ENCODE results near the gene ADAM19.

The ADAM19 gene

GRCh38 chr5:157554179-157555036 is 21.2 kb downstream of the ADAM19 start:
- DNase-seq (ENCODE audit: low spot score): no peak
- TF ChIP-seq CTCF (IDR thresholded peaks at IDR 0.05; ENCODE audit: extremely low read depth, missing control alignments): no peak

- no peak for TF ChIP-seq CTCF (IDR thresholded peaks at IDR 0.05; ENCODE audit: extremely low read depth, missing control alignments)
- no peak for DNase-seq (ENCODE audit: low spot score)
Measured at GRCh38 chr5:157552650-157553049, 22.9 kb downstream of the ADAM19 start.

- no peak for DNase-seq (ENCODE audit: low spot score)
Measured at GRCh38 chr5:157550663-157551062, 24.9 kb downstream of the ADAM19 start.

GRCh38 chr5:157549954-157550549 is 25.5 kb downstream of the ADAM19 start:
- no peak for DNase-seq (ENCODE audit: low spot score)

More at GRCh38 chr5:157550663-157551062, 24.9 kb downstream of the ADAM19 start:
- no peak for TF ChIP-seq CTCF (IDR thresholded peaks at IDR 0.05; ENCODE audit: extremely low read depth, missing control alignments)

GRCh38 chr5:157549283-157549629 is 26.3 kb downstream of the ADAM19 start:
- no peak for TF ChIP-seq CTCF (IDR thresholded peaks at IDR 0.05; ENCODE audit: extremely low read depth, missing control alignments)
- no peak for DNase-seq (ENCODE audit: low spot score)

More at GRCh38 chr5:157549954-157550549, 25.5 kb downstream of the ADAM19 start:
- no peak for TF ChIP-seq CTCF (IDR thresholded peaks at IDR 0.05; ENCODE audit: extremely low read depth, missing control alignments)

- no peak for DNase-seq (ENCODE audit: low spot score)
- no peak for TF ChIP-seq CTCF (IDR thresholded peaks at IDR 0.05; ENCODE audit: extremely low read depth, missing control alignments)
Measured at GRCh38 chr5:157548513-157549282, 26.9 kb downstream of the ADAM19 start.

Measured in GM20000 (cell line).